ENCODE results near the gene CAPN11.

The CAPN11 gene

DNA sequence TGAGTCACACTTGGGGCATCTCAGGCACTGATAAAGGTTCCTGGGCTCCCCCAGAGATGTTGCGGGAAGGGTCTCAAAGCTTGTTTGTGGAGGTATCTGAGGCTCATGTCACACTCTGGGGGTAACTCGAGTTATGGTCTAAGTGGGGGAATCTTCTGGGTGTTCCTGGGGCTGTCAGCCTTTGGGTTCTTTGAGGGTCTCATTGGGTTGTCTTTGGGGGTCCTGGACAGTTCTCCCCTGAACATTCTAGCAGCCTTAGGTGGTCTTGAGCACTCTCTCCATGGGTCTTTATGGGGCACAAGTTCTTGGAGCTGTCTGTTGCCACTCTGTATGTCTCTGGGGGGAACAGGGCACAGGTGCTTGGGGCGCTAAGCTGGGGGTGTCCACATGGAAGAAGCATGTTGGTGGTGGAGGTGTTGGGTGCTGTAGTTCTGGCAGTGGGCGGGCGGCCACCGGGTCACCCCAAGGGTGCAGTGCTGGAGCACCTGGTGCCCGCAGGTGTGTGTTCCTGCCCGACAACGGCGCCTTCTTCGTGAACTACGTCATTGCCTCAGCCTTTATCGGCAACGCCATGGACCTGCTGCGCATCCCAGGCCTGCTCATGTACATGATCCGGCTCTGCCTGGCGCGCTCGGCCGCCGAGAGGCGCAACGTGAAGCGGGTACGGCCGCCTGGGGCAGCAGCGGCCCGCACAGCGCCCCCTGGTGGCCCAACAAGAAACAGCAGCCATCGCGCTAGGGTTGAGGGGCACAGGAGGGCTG is 7.1 kb upstream of the CAPN11 start:
- peaks cover 20% of the 10 kb centered on the region for H3K36me3 ChIP-seq (ENCODE audit: insufficient read depth, low read length)
- H3K9ac ChIP-seq (ENCODE audit: low read depth, low read length), result no peak overlapping the region
- TF ChIP-seq, protein P1, sequence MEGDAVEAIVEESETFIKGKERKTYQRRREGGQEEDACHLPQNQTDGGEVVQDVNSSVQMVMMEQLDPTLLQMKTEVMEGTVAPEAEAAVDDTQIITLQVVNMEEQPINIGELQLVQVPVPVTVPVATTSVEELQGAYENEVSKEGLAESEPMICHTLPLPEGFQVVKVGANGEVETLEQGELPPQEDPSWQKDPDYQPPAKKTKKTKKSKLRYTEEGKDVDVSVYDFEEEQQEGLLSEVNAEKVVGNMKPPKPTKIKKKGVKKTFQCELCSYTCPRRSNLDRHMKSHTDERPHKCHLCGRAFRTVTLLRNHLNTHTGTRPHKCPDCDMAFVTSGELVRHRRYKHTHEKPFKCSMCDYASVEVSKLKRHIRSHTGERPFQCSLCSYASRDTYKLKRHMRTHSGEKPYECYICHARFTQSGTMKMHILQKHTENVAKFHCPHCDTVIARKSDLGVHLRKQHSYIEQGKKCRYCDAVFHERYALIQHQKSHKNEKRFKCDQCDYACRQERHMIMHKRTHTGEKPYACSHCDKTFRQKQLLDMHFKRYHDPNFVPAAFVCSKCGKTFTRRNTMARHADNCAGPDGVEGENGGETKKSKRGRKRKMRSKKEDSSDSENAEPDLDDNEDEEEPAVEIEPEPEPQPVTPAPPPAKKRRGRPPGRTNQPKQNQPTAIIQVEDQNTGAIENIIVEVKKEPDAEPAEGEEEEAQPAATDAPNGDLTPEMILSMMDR (IDR thresholded peaks at IDR 0.05; ENCODE audit: borderline replicate concordance, extremely low read depth, low read length, poor library complexity, severe bottlenecking), result peak; percentile 90
- no peak for TF ChIP-seq EZH2 (IDR thresholded peaks at IDR 0.05; ENCODE audit: borderline replicate concordance, low read depth, low read length, severe bottlenecking)
- H3K79me2 ChIP-seq (ENCODE audit: insufficient read depth, low read length), result no peaks in the 10 kb centered on the region
- H4K20me1 ChIP-seq (ENCODE audit: insufficient read depth, low read length), result no peaks in the 10 kb centered on the region
- no peaks in the 10 kb centered on the region for H3K9me3 ChIP-seq (ENCODE audit: insufficient read depth, low read length, severe bottlenecking)
- DNase-seq (peak; percentile 34), ATAC-seq (ENCODE audit: insufficient read depth, low read depth) (peak; percentile 65; the same call in 2 of the 3 replicates)
- no peak overlapping the region for H3K4me2 ChIP-seq (ENCODE audit: insufficient read depth, low read length)
- no peak overlapping the region for H2AFZ ChIP-seq (ENCODE audit: low read depth, low read length)
- no peaks in the 10 kb centered on the region for H3K27me3 ChIP-seq (ENCODE audit: insufficient read depth, low read length, poor library complexity)
- no peak overlapping the region for H3K27ac ChIP-seq (ENCODE audit: low read length)
- no peaks in the 10 kb centered on the region for H3K4me1 ChIP-seq (ENCODE audit: insufficient read depth, low read length)
- H3K4me3 ChIP-seq (ENCODE audit: low read depth in 1 of 2, low read length in 2 of 2), result no peak overlapping the region

DNA sequence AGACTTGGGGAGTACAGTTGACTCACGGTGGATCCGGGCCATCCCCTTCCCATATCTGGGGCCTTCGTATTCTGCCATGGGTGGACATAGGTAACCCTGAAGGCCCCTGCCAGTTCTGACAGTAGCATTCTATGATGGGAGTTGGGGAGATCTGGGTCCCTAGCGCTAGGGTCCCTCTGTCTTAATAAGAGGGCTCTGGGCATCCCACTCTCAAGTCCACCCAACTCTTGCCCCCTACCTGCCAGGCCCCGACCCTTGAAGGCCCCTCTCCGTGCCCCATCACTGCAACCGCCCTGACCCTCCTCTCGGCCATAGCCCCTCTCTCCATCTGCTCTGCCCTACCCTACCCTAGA is 6.5 kb upstream of the CAPN11 start:
- peaks cover 20% of the 10 kb centered on the region for H3K36me3 ChIP-seq (ENCODE audit: insufficient read depth, low read length)
- H3K4me3 ChIP-seq (ENCODE audit: low read depth in 1 of 2, low read length in 2 of 2), result no peak overlapping the region
- H3K27me3 ChIP-seq (ENCODE audit: insufficient read depth, low read length, poor library complexity), result no peaks in the 10 kb centered on the region
- no peak overlapping the region for H3K27ac ChIP-seq (ENCODE audit: low read length)
- no peaks in the 10 kb centered on the region for H3K4me1 ChIP-seq (ENCODE audit: insufficient read depth, low read length)
- no peak overlapping the region for H2AFZ ChIP-seq (ENCODE audit: low read depth, low read length)
- H3K9me3 ChIP-seq (ENCODE audit: insufficient read depth, low read length, severe bottlenecking), result no peaks in the 10 kb centered on the region
- H3K9ac ChIP-seq (ENCODE audit: low read depth, low read length), result no peak overlapping the region
- H3K4me2 ChIP-seq (ENCODE audit: insufficient read depth, low read length), result no peak overlapping the region
- DNase-seq (no peak), ATAC-seq (ENCODE audit: insufficient read depth, low read depth) (no peak)
- no peaks in the 10 kb centered on the region for H3K79me2 ChIP-seq (ENCODE audit: insufficient read depth, low read length)
- no peak for TF ChIP-seq EZH2 (IDR thresholded peaks at IDR 0.05; ENCODE audit: borderline replicate concordance, low read depth, low read length, severe bottlenecking)
- TF ChIP-seq, protein P1 (IDR thresholded peaks at IDR 0.05; ENCODE audit: borderline replicate concordance, extremely low read depth, low read length, poor library complexity, severe bottlenecking), result no peak
- peaks cover 5% of the 10 kb centered on the region; the same call in 1 of the 2 replicates for H4K20me1 ChIP-seq (ENCODE audit: insufficient read depth, low read length)

DNA sequence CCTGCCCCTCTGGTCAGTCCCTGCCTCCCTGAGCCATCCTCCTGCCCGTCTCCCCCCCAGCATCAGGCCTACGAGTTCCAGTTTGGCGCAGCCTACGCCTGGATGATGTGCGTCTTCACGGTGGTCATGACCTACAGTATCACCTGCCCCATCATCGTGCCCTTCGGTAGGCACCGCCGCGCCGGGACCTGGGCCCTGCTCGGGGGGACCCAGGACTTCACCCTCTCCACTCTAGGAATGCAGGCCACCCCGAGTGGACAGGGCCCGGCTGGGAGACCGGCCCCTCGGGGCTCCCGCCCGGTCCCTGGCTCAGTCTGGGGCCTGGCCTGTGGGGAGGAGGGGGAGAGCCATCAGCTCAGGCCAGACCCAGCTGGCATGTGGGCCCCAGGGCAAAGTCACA is 6.1 kb upstream of the CAPN11 start:
- H3K27ac ChIP-seq (ENCODE audit: low read length), result no peak overlapping the region
- DNase-seq (no peak), ATAC-seq (ENCODE audit: insufficient read depth, low read depth) (no peak)
- no peak overlapping the region for H2AFZ ChIP-seq (ENCODE audit: low read depth, low read length)
- H3K9me3 ChIP-seq (ENCODE audit: insufficient read depth, low read length, severe bottlenecking), result no peaks in the 10 kb centered on the region
- H3K4me2 ChIP-seq (ENCODE audit: insufficient read depth, low read length), result no peak overlapping the region
- H3K27me3 ChIP-seq (ENCODE audit: insufficient read depth, low read length, poor library complexity), result no peaks in the 10 kb centered on the region
- H3K9ac ChIP-seq (ENCODE audit: low read depth, low read length), result no peak overlapping the region
- no peaks in the 10 kb centered on the region for H3K4me1 ChIP-seq (ENCODE audit: insufficient read depth, low read length)
- H3K4me3 ChIP-seq (ENCODE audit: low read depth in 1 of 2, low read length in 2 of 2), result no peak overlapping the region
- peaks cover 5% of the 10 kb centered on the region; the same call in 1 of the 2 replicates for H4K20me1 ChIP-seq (ENCODE audit: insufficient read depth, low read length)
- no peaks in the 10 kb centered on the region for H3K79me2 ChIP-seq (ENCODE audit: insufficient read depth, low read length)
- peaks cover 17% of the 10 kb centered on the region for H3K36me3 ChIP-seq (ENCODE audit: insufficient read depth, low read length)
- no peak for TF ChIP-seq EZH2 (IDR thresholded peaks at IDR 0.05; ENCODE audit: borderline replicate concordance, low read depth, low read length, severe bottlenecking)
- TF ChIP-seq, protein P1 (IDR thresholded peaks at IDR 0.05; ENCODE audit: borderline replicate concordance, extremely low read depth, low read length, poor library complexity, severe bottlenecking), result no peak

Data from DND-41 (cell line).